ENCODE data around the gene LMF1. TPM values are rescaled to one million over a fixed set of nuclear protein-coding genes. Genes with fewer than 3 reads are reported as not detected.
"Not testable (repeated sequence)": the region's sequence is repeated elsewhere in the genome, so short reads cannot be mapped to it uniquely, and the experiment has no call there.

LMF1 gene
- total RNA-seq, 1 donor from 2014 or later, result 36.1 TPM

DNA sequence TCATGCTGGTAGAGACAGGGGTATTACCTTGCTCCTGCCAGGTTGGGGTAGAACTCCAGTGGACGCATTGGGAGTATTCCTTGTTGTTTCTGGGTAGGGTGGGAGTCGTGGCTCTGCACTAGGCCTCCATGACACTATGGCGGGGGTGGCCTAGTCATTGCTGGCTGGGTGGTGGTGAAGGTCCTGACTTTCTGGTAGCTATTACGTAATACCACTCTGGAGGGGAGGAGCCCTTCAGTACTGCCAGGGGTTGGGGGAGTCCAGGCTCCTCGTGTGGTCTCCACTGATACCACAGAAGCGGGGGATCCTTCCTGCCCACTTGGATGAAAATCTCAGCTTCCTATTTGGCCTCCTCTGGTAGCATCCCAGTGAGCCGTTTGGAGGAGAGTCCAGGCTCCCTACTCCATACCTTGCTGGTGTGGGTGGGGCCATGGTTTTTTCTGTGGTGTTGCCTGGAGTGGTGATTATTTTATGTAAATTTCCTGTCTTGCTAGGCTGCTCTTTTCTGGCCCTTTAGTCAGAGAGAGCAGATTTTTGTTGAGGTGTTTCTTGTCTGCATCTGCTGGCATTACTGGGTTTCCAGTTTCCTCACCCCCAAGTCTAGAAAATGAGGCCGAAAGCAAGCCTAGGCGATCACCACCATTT is 104.4 kb downstream of the LMF1 start:
- H3K9me3 Mint-ChIP-seq, result no peaks in the 10 kb centered on the region
- peaks cover 9% of the 10 kb centered on the region for H3K36me3 Mint-ChIP-seq (ENCODE audit: low read depth)
- TF ChIP-seq, protein P1, sequence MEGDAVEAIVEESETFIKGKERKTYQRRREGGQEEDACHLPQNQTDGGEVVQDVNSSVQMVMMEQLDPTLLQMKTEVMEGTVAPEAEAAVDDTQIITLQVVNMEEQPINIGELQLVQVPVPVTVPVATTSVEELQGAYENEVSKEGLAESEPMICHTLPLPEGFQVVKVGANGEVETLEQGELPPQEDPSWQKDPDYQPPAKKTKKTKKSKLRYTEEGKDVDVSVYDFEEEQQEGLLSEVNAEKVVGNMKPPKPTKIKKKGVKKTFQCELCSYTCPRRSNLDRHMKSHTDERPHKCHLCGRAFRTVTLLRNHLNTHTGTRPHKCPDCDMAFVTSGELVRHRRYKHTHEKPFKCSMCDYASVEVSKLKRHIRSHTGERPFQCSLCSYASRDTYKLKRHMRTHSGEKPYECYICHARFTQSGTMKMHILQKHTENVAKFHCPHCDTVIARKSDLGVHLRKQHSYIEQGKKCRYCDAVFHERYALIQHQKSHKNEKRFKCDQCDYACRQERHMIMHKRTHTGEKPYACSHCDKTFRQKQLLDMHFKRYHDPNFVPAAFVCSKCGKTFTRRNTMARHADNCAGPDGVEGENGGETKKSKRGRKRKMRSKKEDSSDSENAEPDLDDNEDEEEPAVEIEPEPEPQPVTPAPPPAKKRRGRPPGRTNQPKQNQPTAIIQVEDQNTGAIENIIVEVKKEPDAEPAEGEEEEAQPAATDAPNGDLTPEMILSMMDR (IDR thresholded peaks at IDR 0.05), result no peak
- H3K4me1 Mint-ChIP-seq, result peaks cover 3% of the 10 kb centered on the region
- ChIA-PET CTCF (no interaction called here), POLR2A (no interaction called here)
- DNase-seq, result no peak
- intact Hi-C loops (cut with micrococcal nuclease), result no loop called here
- H3K4me3 Mint-ChIP-seq, result no peak overlapping the region
- ATAC-seq (ENCODE audit: low read depth), result no peak
- H3K27ac Mint-ChIP-seq, result no peak overlapping the region
- no peaks in the 10 kb centered on the region for H3K27me3 Mint-ChIP-seq

DNA sequence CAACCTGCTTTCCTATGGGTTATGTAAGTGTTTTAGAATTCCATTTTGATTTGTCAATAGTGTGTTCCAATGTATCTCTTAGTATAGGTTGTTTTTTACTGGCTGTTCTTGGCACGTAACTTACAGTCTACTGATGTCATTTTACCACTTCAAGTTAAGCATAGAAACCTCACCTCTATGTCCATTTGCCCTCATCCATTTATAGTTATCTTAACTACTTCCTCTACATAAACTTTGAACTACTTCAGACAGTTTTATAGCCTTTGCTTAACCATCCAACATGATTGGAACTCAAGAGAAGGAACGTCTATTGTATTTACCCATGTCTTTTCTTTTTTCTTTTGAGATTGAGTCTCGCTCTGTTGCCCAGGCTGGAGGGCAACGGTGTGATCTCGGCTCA is 105.8 kb downstream of the LMF1 start:
- H3K27ac Mint-ChIP-seq, result no peak overlapping the region
- peaks cover 9% of the 10 kb centered on the region for H3K36me3 Mint-ChIP-seq (ENCODE audit: low read depth)
- no peaks in the 10 kb centered on the region for H3K27me3 Mint-ChIP-seq
- TF ChIP-seq, protein P1 (IDR thresholded peaks at IDR 0.05), result no peak
- ATAC-seq (ENCODE audit: low read depth) (no peak), DNase-seq (no peak)
- no peak overlapping the region for H3K4me3 Mint-ChIP-seq
- ChIA-PET CTCF (no interaction called here), POLR2A (no interaction called here)
- intact Hi-C loops (cut with micrococcal nuclease), result no loop called here
- peaks cover 3% of the 10 kb centered on the region for H3K4me1 Mint-ChIP-seq
- peaks cover 6% of the 10 kb centered on the region for H3K9me3 Mint-ChIP-seq

DNA sequence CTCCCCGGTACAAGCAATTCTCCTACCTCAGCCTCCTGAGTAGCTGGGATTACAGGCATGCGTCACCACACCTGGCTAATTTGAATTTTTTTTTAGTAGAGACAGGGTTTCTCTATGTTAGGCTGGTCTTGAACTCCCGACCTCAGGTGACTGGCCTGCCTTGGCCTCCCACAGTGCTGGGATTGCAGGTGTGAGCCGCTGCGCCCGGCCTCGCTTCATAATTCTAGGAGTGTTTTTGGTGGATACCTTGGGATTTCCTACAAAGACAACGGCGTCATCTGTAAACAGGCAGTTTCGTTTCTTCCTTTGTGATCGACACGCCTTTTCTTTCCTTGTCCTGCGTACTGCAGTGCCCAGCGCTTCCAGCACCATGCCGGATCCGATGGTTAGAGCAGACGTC is 109.3 kb downstream of the LMF1 start:
- peaks cover 6% of the 10 kb centered on the region for H3K9me3 Mint-ChIP-seq
- ChIA-PET POLR2A (no interaction called here), CTCF (no interaction called here)
- TF ChIP-seq, protein P1 (IDR thresholded peaks at IDR 0.05), result no peak
- peaks cover 3% of the 10 kb centered on the region for H3K4me1 Mint-ChIP-seq
- no peak for ATAC-seq (ENCODE audit: low read depth)
- H3K36me3 Mint-ChIP-seq (ENCODE audit: low read depth), result no peaks in the 10 kb centered on the region
- H3K4me3 Mint-ChIP-seq, result no peak overlapping the region
- no peaks in the 10 kb centered on the region for H3K27me3 Mint-ChIP-seq
- intact Hi-C loops (cut with micrococcal nuclease), result no loop called here
- no peak for DNase-seq
- H3K27ac Mint-ChIP-seq, result no peak overlapping the region

DNA sequence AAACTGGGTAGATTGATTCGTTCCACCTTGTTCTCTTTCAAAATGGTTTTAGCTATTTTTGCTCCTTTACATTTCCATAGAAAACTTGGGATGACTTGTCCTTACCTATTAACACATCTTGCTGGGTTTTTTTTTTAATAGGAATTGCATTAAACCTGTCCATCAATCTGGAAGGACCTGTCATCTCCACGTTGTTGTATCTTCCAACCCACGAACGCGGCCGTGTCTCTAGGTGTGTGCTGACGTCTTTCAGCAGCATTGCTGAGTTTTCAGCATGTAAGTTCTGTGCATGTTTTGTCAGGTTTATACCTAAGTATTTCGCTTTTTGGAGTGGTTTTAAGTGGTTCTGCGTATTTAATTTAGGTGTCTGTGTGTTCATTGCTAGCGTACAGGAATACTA is 109.9 kb downstream of the LMF1 start:
- H3K9me3 Mint-ChIP-seq, result peaks cover 6% of the 10 kb centered on the region
- no peak for DNase-seq
- peaks cover 3% of the 10 kb centered on the region for H3K4me1 Mint-ChIP-seq
- POLR2A ChIA-PET, result no interaction called here
- intact Hi-C loops (cut with micrococcal nuclease), result no loop called here
- H3K27ac Mint-ChIP-seq, result no peak overlapping the region
- no peak overlapping the region for H3K4me3 Mint-ChIP-seq
- no peak for ATAC-seq (ENCODE audit: low read depth)
- CTCF ChIA-PET, result no interaction called here
- TF ChIP-seq, protein P1 (IDR thresholded peaks at IDR 0.05), result no peak
- no peaks in the 10 kb centered on the region for H3K36me3 Mint-ChIP-seq (ENCODE audit: low read depth)
- no peaks in the 10 kb centered on the region for H3K27me3 Mint-ChIP-seq

DNA sequence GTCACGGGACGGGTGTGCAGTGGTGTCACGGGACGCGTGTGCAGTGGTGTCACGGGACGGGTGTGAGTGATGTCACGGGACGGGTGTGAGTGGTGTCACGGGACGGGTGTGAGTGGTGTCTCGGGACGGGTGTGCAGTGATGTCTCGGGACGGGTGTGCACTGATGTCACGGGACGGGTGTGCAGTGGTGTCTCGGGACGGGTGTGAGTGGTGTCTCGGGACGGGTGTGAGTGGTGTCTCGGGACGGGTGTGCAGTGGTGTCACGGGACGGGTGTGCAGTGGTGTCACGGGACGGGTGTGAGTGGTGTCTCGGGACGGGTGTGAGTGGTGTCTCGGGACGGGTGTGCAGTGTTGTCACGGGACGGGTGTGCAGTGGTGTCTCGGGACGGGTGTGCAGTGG is 111.8 kb downstream of the LMF1 start:
- POLR2A ChIA-PET, result not testable (repeated sequence)

DNA sequence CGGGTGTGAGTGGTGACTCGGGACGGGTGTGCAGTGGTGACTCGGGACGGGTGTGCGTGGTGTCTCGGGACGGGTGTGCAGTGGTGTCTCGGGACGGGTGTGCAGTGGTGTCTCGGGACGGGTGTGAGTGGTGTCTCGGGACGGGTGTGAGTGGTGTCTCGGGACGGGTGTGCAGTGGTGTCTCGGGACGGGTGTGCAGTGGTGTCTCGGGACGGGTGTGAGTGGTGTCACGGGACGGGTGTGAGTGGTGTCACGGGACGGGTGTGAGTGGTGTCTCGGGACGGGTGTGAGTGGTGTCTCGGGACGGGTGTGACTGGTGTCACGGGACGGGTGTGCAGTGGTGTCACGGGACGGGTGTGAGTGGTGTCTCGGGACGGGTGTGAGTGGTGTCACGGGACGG is 112.3 kb downstream of the LMF1 start:
- CTCF ChIA-PET; DNase-seq; ATAC-seq (ENCODE audit: low read depth); H3K9me3 Mint-ChIP-seq; H3K4me3 Mint-ChIP-seq; H3K4me1 Mint-ChIP-seq; H3K36me3 Mint-ChIP-seq (ENCODE audit: low read depth); intact Hi-C loops (cut with micrococcal nuclease); H3K27ac Mint-ChIP-seq; POLR2A ChIA-PET; H3K27me3 Mint-ChIP-seq: not testable (repeated sequence)

More for the DNA sequence above, 111.8 kb downstream of the LMF1 start:
- H3K36me3 Mint-ChIP-seq (ENCODE audit: low read depth); H3K4me1 Mint-ChIP-seq; DNase-seq; H3K27me3 Mint-ChIP-seq; ATAC-seq (ENCODE audit: low read depth); H3K27ac Mint-ChIP-seq; intact Hi-C loops (cut with micrococcal nuclease); CTCF ChIA-PET; H3K9me3 Mint-ChIP-seq; H3K4me3 Mint-ChIP-seq: not testable (repeated sequence)
